ENCODE measurements around the gene APBA1. TPM values are rescaled to one million over a fixed set of nuclear protein-coding genes. Genes with fewer than 3 reads are reported as not detected.

The APBA1 gene
- total RNA-seq, 1 donor from 2014 or later: 8.4 TPM

DNA sequence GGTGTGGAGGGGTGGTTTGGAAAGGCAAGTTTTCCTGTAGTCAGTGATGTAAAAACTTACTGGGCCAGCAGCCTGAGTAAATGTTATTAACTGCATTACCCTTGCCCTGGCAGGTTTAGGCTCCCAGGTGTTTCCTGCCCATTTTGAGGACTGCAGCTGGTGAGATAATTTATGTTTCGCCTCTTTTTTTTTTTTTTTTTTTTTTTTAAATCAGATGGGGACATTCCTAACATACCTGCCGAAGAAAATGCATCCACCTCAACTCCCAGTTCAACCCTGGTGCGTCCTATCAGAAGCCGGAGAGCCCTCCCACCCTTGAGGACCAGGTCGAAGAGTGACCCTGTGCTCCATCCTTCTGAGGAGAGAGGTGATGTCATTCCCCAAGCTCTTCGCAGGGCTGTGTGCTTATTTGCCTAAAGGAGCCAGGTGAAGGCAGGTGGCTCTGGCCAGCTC, 286.6 kb downstream of the APBA1 start:
- no peaks in the 10 kb centered on the region for H3K27me3 Mint-ChIP-seq (ENCODE audit: unreplicated experiment)
- peaks cover 4% of the 10 kb centered on the region for H3K4me1 Mint-ChIP-seq (ENCODE audit: unreplicated experiment)
- TF ChIP-seq, protein P1, sequence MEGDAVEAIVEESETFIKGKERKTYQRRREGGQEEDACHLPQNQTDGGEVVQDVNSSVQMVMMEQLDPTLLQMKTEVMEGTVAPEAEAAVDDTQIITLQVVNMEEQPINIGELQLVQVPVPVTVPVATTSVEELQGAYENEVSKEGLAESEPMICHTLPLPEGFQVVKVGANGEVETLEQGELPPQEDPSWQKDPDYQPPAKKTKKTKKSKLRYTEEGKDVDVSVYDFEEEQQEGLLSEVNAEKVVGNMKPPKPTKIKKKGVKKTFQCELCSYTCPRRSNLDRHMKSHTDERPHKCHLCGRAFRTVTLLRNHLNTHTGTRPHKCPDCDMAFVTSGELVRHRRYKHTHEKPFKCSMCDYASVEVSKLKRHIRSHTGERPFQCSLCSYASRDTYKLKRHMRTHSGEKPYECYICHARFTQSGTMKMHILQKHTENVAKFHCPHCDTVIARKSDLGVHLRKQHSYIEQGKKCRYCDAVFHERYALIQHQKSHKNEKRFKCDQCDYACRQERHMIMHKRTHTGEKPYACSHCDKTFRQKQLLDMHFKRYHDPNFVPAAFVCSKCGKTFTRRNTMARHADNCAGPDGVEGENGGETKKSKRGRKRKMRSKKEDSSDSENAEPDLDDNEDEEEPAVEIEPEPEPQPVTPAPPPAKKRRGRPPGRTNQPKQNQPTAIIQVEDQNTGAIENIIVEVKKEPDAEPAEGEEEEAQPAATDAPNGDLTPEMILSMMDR (IDR thresholded peaks at IDR 0.05; ENCODE audit: unreplicated experiment): no peak
- no peaks in the 10 kb centered on the region for H3K9me3 Mint-ChIP-seq (ENCODE audit: unreplicated experiment)
- peaks cover 3% of the 10 kb centered on the region for H3K36me3 Mint-ChIP-seq (ENCODE audit: low read depth, unreplicated experiment)
- no peak overlapping the region for H3K27ac Mint-ChIP-seq (ENCODE audit: unreplicated experiment)
- DNase-seq (ENCODE audit: low spot score): no peak
- H3K4me3 Mint-ChIP-seq (ENCODE audit: unreplicated experiment): no peak overlapping the region

DNA sequence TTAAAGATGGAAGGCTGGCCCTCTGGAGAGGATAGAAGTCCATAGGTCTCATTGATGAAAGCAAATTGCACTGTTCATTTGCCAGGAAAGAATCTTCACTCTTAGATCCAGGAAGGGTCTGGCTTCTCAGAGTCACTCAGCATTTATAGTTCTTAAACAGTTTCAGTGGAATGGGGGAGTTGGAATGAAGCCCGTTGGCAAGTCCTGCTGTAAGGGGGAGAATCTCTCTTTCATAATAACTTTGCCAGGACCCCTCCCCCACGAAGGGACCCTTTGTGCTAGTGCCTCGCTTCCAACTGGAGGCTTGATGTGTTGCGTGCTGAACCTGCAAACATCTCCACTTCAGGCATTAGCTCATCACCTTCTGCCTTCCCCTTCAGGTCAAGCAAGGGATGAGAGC, 290.0 kb downstream of the APBA1 start:
- Mint-ChIP-seq H3K27me3 (ENCODE audit: unreplicated experiment) (no peaks in the 10 kb centered on the region), H3K36me3 (ENCODE audit: low read depth, unreplicated experiment) (peaks cover 6% of the 10 kb centered on the region), H3K9me3 (ENCODE audit: unreplicated experiment) (no peaks in the 10 kb centered on the region), H3K4me1 (ENCODE audit: unreplicated experiment) (peaks cover 9% of the 10 kb centered on the region), H3K27ac (ENCODE audit: unreplicated experiment) (no peak overlapping the region), H3K4me3 (ENCODE audit: unreplicated experiment) (no peak overlapping the region)
- DNase-seq (ENCODE audit: low spot score): no peak
- TF ChIP-seq, protein P1 (IDR thresholded peaks at IDR 0.05; ENCODE audit: unreplicated experiment): no peak

DNA sequence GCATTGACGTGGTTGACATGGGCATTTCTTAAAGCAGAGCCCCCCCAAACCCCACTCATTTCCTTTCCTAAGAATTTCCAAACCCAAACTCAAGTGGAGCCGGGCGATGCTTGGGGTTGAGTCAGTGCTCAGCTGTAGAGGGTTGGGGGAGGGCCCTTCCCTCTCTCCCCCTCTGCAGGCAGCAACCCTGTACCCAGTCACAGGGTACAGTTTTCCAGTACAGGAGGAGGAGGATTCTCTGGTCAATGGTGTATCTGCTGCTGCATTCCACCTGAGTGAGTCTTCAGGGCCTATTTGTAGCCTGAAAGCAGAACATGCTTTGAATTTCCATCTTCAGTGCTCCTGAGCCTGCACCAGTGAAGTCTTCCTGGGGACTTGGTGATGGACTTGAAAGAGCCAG, 291.4 kb downstream of the APBA1 start:
- no peak overlapping the region for H3K27ac Mint-ChIP-seq (ENCODE audit: unreplicated experiment)
- no peak overlapping the region for H3K4me3 Mint-ChIP-seq (ENCODE audit: unreplicated experiment)
- no peaks in the 10 kb centered on the region for H3K9me3 Mint-ChIP-seq (ENCODE audit: unreplicated experiment)
- TF ChIP-seq, protein P1 (IDR thresholded peaks at IDR 0.05; ENCODE audit: unreplicated experiment): no peak
- H3K27me3 Mint-ChIP-seq (ENCODE audit: unreplicated experiment): no peaks in the 10 kb centered on the region
- DNase-seq (ENCODE audit: low spot score): no peak
- H3K36me3 Mint-ChIP-seq (ENCODE audit: low read depth, unreplicated experiment): peaks cover 7% of the 10 kb centered on the region
- H3K4me1 Mint-ChIP-seq (ENCODE audit: unreplicated experiment): peaks cover 9% of the 10 kb centered on the region

DNA sequence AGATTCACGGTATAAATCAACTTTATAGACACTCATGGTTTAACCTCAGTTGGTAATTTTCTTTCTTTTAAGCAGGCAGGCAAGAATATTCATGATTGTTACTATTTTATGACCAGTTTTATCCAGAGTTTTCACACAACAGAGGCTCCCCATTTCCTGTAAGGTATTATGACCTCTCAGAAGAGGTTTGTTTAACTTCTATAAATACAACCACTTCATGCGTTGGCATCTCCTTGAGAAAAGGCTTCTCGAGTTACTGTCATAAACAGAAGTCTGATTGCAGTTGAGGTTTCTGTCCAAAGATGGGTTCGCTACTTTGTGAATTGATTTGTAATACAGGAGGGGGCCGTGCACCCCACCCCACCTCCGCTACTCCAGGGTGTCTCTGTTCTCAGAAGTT, 291.9 kb downstream of the APBA1 start:
- Mint-ChIP-seq H3K27me3 (ENCODE audit: unreplicated experiment) (peaks cover 2% of the 10 kb centered on the region), H3K9me3 (ENCODE audit: unreplicated experiment) (no peaks in the 10 kb centered on the region), H3K36me3 (ENCODE audit: low read depth, unreplicated experiment) (peaks cover 7% of the 10 kb centered on the region), H3K27ac (ENCODE audit: unreplicated experiment) (no peak overlapping the region), H3K4me3 (ENCODE audit: unreplicated experiment) (no peak overlapping the region), H3K4me1 (ENCODE audit: unreplicated experiment) (peaks cover 7% of the 10 kb centered on the region)
- TF ChIP-seq, protein P1 (IDR thresholded peaks at IDR 0.05; ENCODE audit: unreplicated experiment): no peak
- no peak for DNase-seq (ENCODE audit: low spot score)

DNA sequence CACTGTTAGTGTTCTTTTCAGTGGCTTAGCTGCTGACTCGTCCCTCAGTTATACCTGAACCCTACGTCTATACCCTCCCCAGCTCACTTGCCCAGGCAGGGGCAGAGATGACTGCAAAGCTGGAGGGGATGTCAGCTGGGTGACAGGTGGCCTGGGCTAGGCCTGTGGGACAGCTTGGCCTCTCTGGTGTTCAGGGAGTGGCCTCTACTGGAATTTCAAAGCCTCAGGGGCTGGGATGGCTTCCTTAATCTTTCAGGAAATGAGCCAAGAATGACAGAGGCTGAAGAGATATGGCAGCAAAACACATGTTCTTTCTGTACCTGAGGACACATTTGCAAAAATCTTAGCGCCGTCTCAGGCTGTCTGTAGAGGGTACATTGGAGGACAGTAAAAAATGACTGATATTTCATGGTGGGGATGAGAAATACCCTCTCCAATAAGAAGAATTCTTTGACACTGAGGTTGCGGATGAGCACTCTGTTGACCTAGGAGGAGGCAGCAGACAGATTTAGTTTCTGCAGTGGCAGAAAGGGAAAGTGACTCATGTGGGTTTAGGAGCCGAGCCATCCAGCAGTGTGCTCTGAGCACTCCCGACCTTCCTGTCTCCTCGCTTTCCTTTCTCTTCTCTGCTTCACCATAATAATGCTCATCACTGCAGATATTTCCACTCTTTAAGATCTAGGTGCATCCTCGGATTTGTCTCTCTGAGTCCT, 292.7 kb downstream of the APBA1 start:
- no peak for DNase-seq (ENCODE audit: low spot score)
- no peak overlapping the region for H3K27ac Mint-ChIP-seq (ENCODE audit: unreplicated experiment)
- H3K9me3 Mint-ChIP-seq (ENCODE audit: unreplicated experiment): no peaks in the 10 kb centered on the region
- peaks cover 5% of the 10 kb centered on the region for H3K4me1 Mint-ChIP-seq (ENCODE audit: unreplicated experiment)
- TF ChIP-seq, protein P1 (IDR thresholded peaks at IDR 0.05; ENCODE audit: unreplicated experiment): no peak
- H3K27me3 Mint-ChIP-seq (ENCODE audit: unreplicated experiment): peaks cover 2% of the 10 kb centered on the region
- no peak overlapping the region for H3K4me3 Mint-ChIP-seq (ENCODE audit: unreplicated experiment)
- H3K36me3 Mint-ChIP-seq (ENCODE audit: low read depth, unreplicated experiment): peaks cover 7% of the 10 kb centered on the region

Measured in endothelial cell (in vitro differentiated cells).